HepG2 (cell line): ENCODE data around the gene SPECC1L. TPM values are rescaled to one million over a fixed set of nuclear protein-coding genes. Genes with fewer than 3 reads are reported as not detected.

Experiments
- CBFB ChIP-seq: sonication (generic); formaldehyde crosslinking; IDR thresholded peaks from 2 replicates; pipeline ENCODE4 v1.4.0; 2020; ENCODE audit warnings: missing genetic modification reagents
- E2F1 ChIP-seq: sonication (generic); formaldehyde crosslinking; IDR thresholded peaks from 2 replicates; pipeline ENCODE4 v1.5.0; 2020; ENCODE audit warnings: missing genetic modification reagents
- GFI1 ChIP-seq: sonication (generic); formaldehyde crosslinking; IDR thresholded peaks from 2 replicates; pipeline ENCODE4 v1.5.0; 2020; ENCODE audit warnings: missing genetic modification reagents, mild to moderate bottlenecking, borderline replicate concordance
- PCBP2 ChIP-seq: fragments of 200-400 bp; formaldehyde crosslinking; optimal IDR thresholded peaks from 2 replicates; pipeline ENCODE3; 2018; ENCODE audit warnings: low read length, low read depth; ENCODE audit not compliant: poor library complexity, severe bottlenecking
- POLR2A ChIP-seq, 2 experiments: IDR thresholded peaks; 2 replicates each; pipeline ENCODE4 v1.6.1; 2011; ENCODE audit warnings: low read depth in 2 of 2, low read length in 2 of 2, mild to moderate bottlenecking in 1 of 2, moderate library complexity in 1 of 2; ENCODE audit not compliant: insufficient read depth in 1 of 2
- SIX4 ChIP-seq: sonication (generic); formaldehyde crosslinking; IDR thresholded peaks from 2 replicates; pipeline ENCODE4 v1.4.0; 2020; ENCODE audit warnings: missing genetic modification reagents
- ZBED4 ChIP-seq: sonication (generic); formaldehyde crosslinking; IDR thresholded peaks from 2 replicates; pipeline ENCODE4 v1.4.0; 2020; ENCODE audit warnings: missing genetic modification reagents, borderline replicate concordance
- ZBTB3 ChIP-seq: sonication (generic); formaldehyde crosslinking; IDR thresholded peaks from 2 replicates; pipeline ENCODE4 v1.4.0; 2020; ENCODE audit warnings: low read depth, mild to moderate bottlenecking, moderate library complexity, missing genetic modification reagents, borderline replicate concordance
- ZIK1 ChIP-seq: sonication (generic); formaldehyde crosslinking; IDR thresholded peaks from 2 replicates; pipeline ENCODE4 v1.5.0; 2020; ENCODE audit warnings: mild to moderate bottlenecking, low read depth, missing genetic modification reagents, borderline replicate concordance
- ZNF230 ChIP-seq: sonication (generic); formaldehyde crosslinking; IDR thresholded peaks from 2 replicates; pipeline ENCODE4 v1.4.0; 2020; ENCODE audit warnings: mild to moderate bottlenecking, missing genetic modification reagents
- ZNF580 ChIP-seq: IDR thresholded peaks from 2 replicates; pipeline ENCODE4 v1.6.1; 2016; ENCODE audit warnings: low read depth, borderline replicate concordance
- polyA plus RNA-seq, 8 experiments: library from polyadenylated mRNA; depleted of rRNA in 3 of 8; stranded (reverse) in 7 of 8; unstranded in 1 of 8; fragments of >200 nt; fragmentation: Illumina TruSeq in 4 of 8; extraction: Trizol in 4 of 8; gene quantifications; 2 replicates each; pipeline versions ENCODE4 v1.2.1 to v1.2.3, GENCODE V29; 2011 to 2016; ENCODE audit warnings: low read depth in 4 of 8, missing spikeins in 1 of 8, mixed read lengths in 1 of 8; ENCODE audit not compliant: insufficient read depth in 1 of 8
- total RNA-seq, 5 experiments: library from RNA; depleted of rRNA; stranded (reverse); fragments of >200 nt; fragmentation: Illumina TruSeq; extraction: Trizol; gene quantifications; 2 replicates each; pipeline ENCODE4 v1.2.3, GENCODE V29; 2016; ENCODE audit warnings: low read depth in 1 of 5
- TF ChIP-seq, protein P1 (sequence below): sonication (generic); formaldehyde crosslinking; IDR thresholded peaks from 2 replicates; pipeline ENCODE4 v1.9.0; 2021; ENCODE audit warnings: missing genetic modification reagents, borderline replicate concordance
- TF ChIP-seq, protein P2 (sequence below): sonication (generic); formaldehyde crosslinking; IDR thresholded peaks from 2 replicates; pipeline ENCODE4 v1.4.0; 2020; ENCODE audit warnings: mild to moderate bottlenecking, missing genetic modification reagents
- TF ChIP-seq, protein P3 (sequence below): sonication (generic); formaldehyde crosslinking; IDR thresholded peaks from 2 replicates; pipeline ENCODE4 v1.4.0; 2020; ENCODE audit warnings: missing genetic modification reagents, borderline replicate concordance

SPECC1L gene
- total and polyA plus RNA-seq, 2 of the 13 experiments (the other 11 are each of a cell fraction or from before 2014, with no cell fraction given) = 14.1 to 30.3 TPM

- peak; percentile 74 for TF ChIP-seq ZBED4 (CRISPR knock-in tag)
- TF ChIP-seq, protein P1, sequence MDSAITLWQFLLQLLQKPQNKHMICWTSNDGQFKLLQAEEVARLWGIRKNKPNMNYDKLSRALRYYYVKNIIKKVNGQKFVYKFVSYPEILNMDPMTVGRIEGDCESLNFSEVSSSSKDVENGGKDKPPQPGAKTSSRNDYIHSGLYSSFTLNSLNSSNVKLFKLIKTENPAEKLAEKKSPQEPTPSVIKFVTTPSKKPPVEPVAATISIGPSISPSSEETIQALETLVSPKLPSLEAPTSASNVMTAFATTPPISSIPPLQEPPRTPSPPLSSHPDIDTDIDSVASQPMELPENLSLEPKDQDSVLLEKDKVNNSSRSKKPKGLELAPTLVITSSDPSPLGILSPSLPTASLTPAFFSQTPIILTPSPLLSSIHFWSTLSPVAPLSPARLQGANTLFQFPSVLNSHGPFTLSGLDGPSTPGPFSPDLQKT (CRISPR knock-in tag) = 0 out of 2 replicates have a peak, but pooled peaks have one; percentile 46
- TF ChIP-seq SIX4 (CRISPR knock-in tag) = no peak; the same call in 1 of the 2 replicates
- TF ChIP-seq, protein P2, sequence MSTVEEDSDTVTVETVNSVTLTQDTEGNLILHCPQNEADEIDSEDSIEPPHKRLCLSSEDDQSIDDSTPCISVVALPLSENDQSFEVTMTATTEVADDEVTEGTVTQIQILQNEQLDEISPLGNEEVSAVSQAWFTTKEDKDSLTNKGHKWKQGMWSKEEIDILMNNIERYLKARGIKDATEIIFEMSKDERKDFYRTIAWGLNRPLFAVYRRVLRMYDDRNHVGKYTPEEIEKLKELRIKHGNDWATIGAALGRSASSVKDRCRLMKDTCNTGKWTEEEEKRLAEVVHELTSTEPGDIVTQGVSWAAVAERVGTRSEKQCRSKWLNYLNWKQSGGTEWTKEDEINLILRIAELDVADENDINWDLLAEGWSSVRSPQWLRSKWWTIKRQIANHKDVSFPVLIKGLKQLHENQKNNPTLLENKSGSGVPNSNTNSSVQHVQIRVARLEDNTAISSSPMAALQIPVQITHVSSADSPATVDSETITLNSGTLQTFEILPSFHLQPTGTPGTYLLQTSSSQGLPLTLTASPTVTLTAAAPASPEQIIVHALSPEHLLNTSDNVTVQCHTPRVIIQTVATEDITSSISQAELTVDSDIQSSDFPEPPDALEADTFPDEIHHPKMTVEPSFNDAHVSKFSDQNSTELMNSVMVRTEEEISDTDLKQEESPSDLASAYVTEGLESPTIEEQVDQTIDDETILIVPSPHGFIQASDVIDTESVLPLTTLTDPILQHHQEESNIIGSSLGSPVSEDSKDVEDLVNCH (CRISPR knock-in tag) = no peak
- TF ChIP-seq ZNF580 (CRISPR knock-in tag) = no peak; the same call in 1 of the 2 replicates
- no peak; the same call in 1 of the 2 replicates for TF ChIP-seq E2F1 (CRISPR knock-in tag)
- peak; percentile 70; the same call in 1 of the 2 replicates for TF ChIP-seq ZBTB3 (CRISPR knock-in tag)
- TF ChIP-seq, protein P3, sequence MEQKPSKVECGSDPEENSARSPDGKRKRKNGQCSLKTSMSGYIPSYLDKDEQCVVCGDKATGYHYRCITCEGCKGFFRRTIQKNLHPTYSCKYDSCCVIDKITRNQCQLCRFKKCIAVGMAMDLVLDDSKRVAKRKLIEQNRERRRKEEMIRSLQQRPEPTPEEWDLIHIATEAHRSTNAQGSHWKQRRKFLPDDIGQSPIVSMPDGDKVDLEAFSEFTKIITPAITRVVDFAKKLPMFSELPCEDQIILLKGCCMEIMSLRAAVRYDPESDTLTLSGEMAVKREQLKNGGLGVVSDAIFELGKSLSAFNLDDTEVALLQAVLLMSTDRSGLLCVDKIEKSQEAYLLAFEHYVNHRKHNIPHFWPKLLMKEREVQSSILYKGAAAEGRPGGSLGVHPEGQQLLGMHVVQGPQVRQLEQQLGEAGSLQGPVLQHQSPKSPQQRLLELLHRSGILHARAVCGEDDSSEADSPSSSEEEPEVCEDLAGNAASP (CRISPR knock-in tag) = 0 out of 2 replicates have a peak, but pooled peaks have one; percentile 8
- TF ChIP-seq PCBP2 = no peak
- peak; percentile 95 to 97 for TF ChIP-seq POLR2A (IDR thresholded peaks at IDR 0.05; ENCODE audit: insufficient read depth in 1 of 2, low read depth in 2 of 2, low read length in 2 of 2)
- peak; percentile 55; the same call in 1 of the 2 replicates for TF ChIP-seq ZNF230 (CRISPR knock-in tag)
- 0 out of 2 replicates have a peak, but pooled peaks have one; percentile 38 for TF ChIP-seq CBFB (CRISPR knock-in tag)
- no peak; the same call in 1 of the 2 replicates for TF ChIP-seq ZIK1 (CRISPR knock-in tag)
- TF ChIP-seq GFI1 (CRISPR knock-in tag) = no peak
Measured at GRCh38 chr22:24270556-24271385, at the start of gene SPECC1L (continued).
